Lung (tissue), 12 donors: ENCODE data around the gene AAR2. TPM values are rescaled to one million over a fixed set of nuclear protein-coding genes. Genes with fewer than 3 reads are reported as not detected.

Experiments
- ATAC-seq: fragments of 200-7000 bp; cut with Tn5 transposase; one replicate; pipeline ENCODE4 v1.9.1; 2020; ENCODE audit warnings: moderate number of reproducible peaks; ENCODE audit not compliant: insufficient read depth, low FRiP score
- DNase-seq, 3 donors: peaks; one replicate each; pipeline ENCODE4 v3.0.0-alpha.2; 2013 to 2017
- H3K27ac ChIP-seq, 2 donors: one replicate each; pipeline ENCODE4 v1.5.1; 2013; ENCODE audit warnings: mild to moderate bottlenecking in 2 of 2, moderate library complexity in 2 of 2, control low read depth in 1 of 2, inconsistent platforms in 1 of 2, low read depth in 1 of 2, low read length in 1 of 2
- H3K27me3 ChIP-seq, 3 donors: one replicate each; pipeline ENCODE4 v1.5.1; 2013; ENCODE audit warnings: low read length in 2 of 3; ENCODE audit not compliant: control insufficient read depth in 3 of 3, insufficient read depth in 3 of 3
- H3K36me3 ChIP-seq, 4 donors: one replicate each; pipeline ENCODE4 v1.5.1; 2013; ENCODE audit warnings: low read length in 4 of 4, mild to moderate bottlenecking in 1 of 4, moderate library complexity in 1 of 4; ENCODE audit not compliant: control insufficient read depth in 4 of 4, insufficient read depth in 4 of 4
- H3K4me1 ChIP-seq, 5 donors: one replicate each; pipeline ENCODE4 v1.5.1; 2013; ENCODE audit warnings: low read length in 5 of 5, mild to moderate bottlenecking in 2 of 5, moderate library complexity in 1 of 5; ENCODE audit not compliant: control insufficient read depth in 5 of 5, insufficient read depth in 5 of 5
- H3K4me3 ChIP-seq: one replicate; pipeline ENCODE4 v1.5.1; 2013; ENCODE audit warnings: mild to moderate bottlenecking, control low read depth, moderate library complexity
- H3K9ac ChIP-seq, 2 donors: one replicate each; pipeline ENCODE4 v1.5.1; 2013; ENCODE audit warnings: low read length in 2 of 2, control low read depth in 1 of 2; ENCODE audit not compliant: insufficient read depth in 1 of 2
- H3K9me3 ChIP-seq, 4 donors: one replicate each; pipeline ENCODE4 v1.5.1; 2013; ENCODE audit warnings: low read length in 3 of 4, mild to moderate bottlenecking in 1 of 4, moderate library complexity in 1 of 4; ENCODE audit not compliant: control insufficient read depth in 4 of 4, insufficient read depth in 3 of 4
- WGBS, 2 donors: extraction: QIAGEN DNeasy Blood & Tissue Kit; methylation state at CpG; one replicate each; pipeline ENCODE4 v1.1.7; 2013; 5-methylcytosine and 5-hydroxymethylcytosine counted together
- polyA plus RNA-seq, 2 donors: library from polyadenylated mRNA; stranded (reverse); fragments of 200-250 nt; gene quantifications; one replicate each; pipeline ENCODE4 v1.2.1, GENCODE V29; 2013
- total RNA-seq, 2 donors: library from RNA; depleted of rRNA in 1 of 2; stranded (reverse); fragments of >200 nt in 1 of 2; gene quantifications; one replicate each; pipeline ENCODE4 v1.2.1, GENCODE V29; 2014 to 2021
- TF ChIP-seq, protein P1 (sequence below): IDR thresholded peaks from 2 replicates; pipeline ENCODE4 v1.5.1; 2012; ENCODE audit warnings: mild to moderate bottlenecking; ENCODE audit errors: control extremely low read depth, extremely low read depth
- donor health status: control.
- donor health status: control.
- donor health status: Bipolar disorder and iron deficiency.
- donor health status: healthy.
- donor health status: DM: yes; HTN: yes; CAD: no.

AAR2 gene
- total and polyA plus RNA-seq, 4 donors, result 18.1 to 31.2 (median 29.3) TPM

DNA sequence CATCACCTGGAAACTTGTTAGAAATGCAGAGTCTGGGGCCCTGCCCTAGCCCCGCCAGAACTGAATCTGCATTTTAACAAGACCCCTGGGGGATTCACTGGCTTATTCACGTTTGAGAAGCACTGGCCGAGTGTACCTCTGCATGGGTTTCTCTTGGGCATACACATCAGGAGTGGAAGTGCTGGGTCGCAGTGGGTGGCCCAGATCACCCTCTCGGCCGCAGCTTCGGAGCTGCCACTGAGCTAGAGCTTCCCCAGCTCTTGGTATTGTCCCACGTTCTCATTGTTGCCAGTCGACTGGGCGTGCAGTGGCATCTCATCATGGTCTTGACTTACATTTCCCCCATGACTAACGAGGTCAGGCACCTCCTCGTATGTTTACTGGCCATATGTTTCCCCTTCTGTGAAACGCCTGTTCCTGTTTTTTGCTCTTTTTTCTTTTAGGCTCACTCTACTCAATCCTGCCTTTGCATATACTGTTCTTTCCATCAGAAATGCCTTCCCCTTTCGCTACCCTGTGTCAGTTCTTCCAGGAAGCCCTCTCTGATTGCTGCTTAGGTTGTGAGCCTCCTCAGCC is 66.8 kb downstream of the AAR2 start:
- H3K27me3 ChIP-seq, result peaks cover 4 to 55% (median 51%) of the 10 kb centered on the region in 3 donors
- DNase-seq, result peak in 2 of 3 donors; percentile 6 to 8
- no peak overlapping the region for H3K27ac ChIP-seq
- H3K9me3 ChIP-seq, result peaks cover 0 to 5% (median 0%) of the 10 kb centered on the region in 4 donors
- no peak overlapping the region for H3K4me3 ChIP-seq
- ATAC-seq, result no peak
- no peaks in the 10 kb centered on the region for H3K36me3 ChIP-seq
- H3K9ac ChIP-seq, result no peak overlapping the region
- WGBS, 2 donors, result 24 to 27% methylated on average over 14 of the region's 14 CpGs
- TF ChIP-seq, protein P1, sequence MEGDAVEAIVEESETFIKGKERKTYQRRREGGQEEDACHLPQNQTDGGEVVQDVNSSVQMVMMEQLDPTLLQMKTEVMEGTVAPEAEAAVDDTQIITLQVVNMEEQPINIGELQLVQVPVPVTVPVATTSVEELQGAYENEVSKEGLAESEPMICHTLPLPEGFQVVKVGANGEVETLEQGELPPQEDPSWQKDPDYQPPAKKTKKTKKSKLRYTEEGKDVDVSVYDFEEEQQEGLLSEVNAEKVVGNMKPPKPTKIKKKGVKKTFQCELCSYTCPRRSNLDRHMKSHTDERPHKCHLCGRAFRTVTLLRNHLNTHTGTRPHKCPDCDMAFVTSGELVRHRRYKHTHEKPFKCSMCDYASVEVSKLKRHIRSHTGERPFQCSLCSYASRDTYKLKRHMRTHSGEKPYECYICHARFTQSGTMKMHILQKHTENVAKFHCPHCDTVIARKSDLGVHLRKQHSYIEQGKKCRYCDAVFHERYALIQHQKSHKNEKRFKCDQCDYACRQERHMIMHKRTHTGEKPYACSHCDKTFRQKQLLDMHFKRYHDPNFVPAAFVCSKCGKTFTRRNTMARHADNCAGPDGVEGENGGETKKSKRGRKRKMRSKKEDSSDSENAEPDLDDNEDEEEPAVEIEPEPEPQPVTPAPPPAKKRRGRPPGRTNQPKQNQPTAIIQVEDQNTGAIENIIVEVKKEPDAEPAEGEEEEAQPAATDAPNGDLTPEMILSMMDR, result no peak
- H3K4me1 ChIP-seq, result peaks cover 0 to 4% (median 0%) of the 10 kb centered on the region in 5 donors

DNA sequence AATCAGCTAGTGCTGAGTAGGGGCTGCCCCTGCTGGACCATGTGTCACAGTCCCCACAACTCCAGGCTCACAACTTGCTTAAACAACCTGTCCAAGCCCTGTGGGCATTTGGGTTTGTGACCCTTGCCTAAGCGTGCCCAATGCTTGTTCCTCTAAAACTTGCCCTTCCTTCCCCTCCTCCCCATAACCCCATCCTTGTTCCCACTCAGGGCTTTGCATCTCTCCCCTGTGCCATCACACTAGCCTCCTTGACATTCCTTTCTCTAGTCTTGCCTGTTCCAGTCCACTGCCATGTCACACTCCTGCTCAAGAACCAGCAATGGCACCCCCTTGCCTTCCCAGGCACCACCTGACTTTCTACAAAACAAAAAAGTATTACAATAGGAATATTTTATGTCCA is 67.6 kb downstream of the AAR2 start:
- Histone ChIP-seq H3K27ac (no peak overlapping the region), H3K4me1 (peaks cover 0 to 4% (median 0%) of the 10 kb centered on the region in 5 donors), H3K9ac (no peak overlapping the region), H3K4me3 (no peak overlapping the region), H3K36me3 (no peaks in the 10 kb centered on the region), H3K27me3 (peaks cover 4 to 60% (median 52%) of the 10 kb centered on the region in 3 donors), H3K9me3 (peaks cover 0 to 5% (median 0%) of the 10 kb centered on the region in 4 donors)
- ATAC-seq (no peak), DNase-seq (no peak)
- 53 to 71% methylated on average over 1 of the region's 1 CpG for WGBS, 2 donors
- TF ChIP-seq, protein P1, result no peak

DNA sequence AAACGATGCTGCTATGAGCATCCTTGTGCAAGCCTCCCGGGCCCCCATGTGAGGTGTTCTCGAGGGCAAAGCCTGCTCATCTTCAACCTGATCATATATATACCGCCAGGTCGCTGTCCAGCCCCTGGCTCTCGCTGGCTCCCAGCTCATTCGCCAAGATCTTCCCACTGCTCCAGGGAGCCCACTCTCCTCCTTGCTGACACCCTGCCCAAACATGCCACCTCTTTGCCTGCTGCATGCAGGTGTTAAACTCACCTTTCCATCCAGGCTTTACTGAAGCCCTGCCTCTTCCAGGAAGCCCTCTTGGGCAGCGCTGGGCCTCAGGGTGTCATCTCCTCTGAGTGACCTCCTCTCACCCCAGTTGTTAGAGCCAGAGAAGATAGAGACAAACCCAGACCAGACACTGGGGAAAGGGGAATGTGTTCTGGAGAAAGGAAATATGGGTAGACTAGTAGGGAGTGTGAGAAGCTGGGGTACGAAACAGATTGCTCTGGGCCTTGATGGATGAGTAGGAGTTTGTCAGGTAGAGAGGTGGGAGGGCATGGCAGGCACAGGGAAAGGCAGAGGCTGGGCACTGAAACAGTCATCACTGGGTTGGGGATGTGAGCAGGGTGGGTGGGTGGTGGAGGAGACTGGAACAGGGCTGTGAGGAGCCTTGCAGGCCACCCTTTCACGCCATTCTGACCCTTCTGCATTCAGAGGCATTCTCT is 68.7 kb downstream of the AAR2 start:
- Histone ChIP-seq H3K36me3 (no peaks in the 10 kb centered on the region), H3K27ac (no peak overlapping the region), H3K9ac (no peak overlapping the region), H3K27me3 (peaks cover 4 to 70% (median 59%) of the 10 kb centered on the region in 3 donors), H3K9me3 (peaks cover 0 to 5% (median 0%) of the 10 kb centered on the region in 4 donors), H3K4me3 (no peak overlapping the region), H3K4me1 (peaks cover 0 to 4% (median 0%) of the 10 kb centered on the region in 5 donors)
- TF ChIP-seq, protein P1, result no peak
- WGBS, 2 donors, result 43 to 58% methylated on average over 10 of the region's 10 CpGs
- no peak for DNase-seq
- ATAC-seq, result no peak
